Calu3 (cell line): ENCODE measurements around the gene MIS18BP1. TPM values are rescaled to one million over a fixed set of nuclear protein-coding genes. Genes with fewer than 3 reads are reported as not detected.
A peak's percentile ranks its signal among the peaks of the same experiment; 100 is the strongest.
"Not testable (repeated sequence)": the region's sequence is repeated elsewhere in the genome, so short reads cannot be mapped to it uniquely, and the experiment has no call there.

Experiments used
- BruUV-seq: library from RNA; stranded (reverse); fragments of 400-500 nt; replicated peaks from 2 replicates; lab custom pipeline; 2021; lab: Mats Ljungman, UMichigan
- CTCF ChIA-PET: fragments of 300-600 bp; sonication (Branson Sonifier 250); formaldehyde crosslinking; loops from one replicate; lab custom pipeline; 2022; ENCODE audit warnings: antibody characterized with exemption; lab: Charles Lee
- DNase-seq: peaks from one replicate; pipeline ENCODE4 v3.0.0; 2022
- H3K27ac Mint-ChIP-seq: one replicate; pipeline ENCODE4 v1.8.0; 2022; ENCODE audit warnings: mixed read lengths; ENCODE audit not compliant: unreplicated experiment
- H3K27me3 Mint-ChIP-seq: one replicate; pipeline ENCODE4 v1.8.0; 2022; ENCODE audit warnings: mixed read lengths; ENCODE audit not compliant: unreplicated experiment
- H3K36me3 Mint-ChIP-seq: one replicate; pipeline ENCODE4 v1.8.0; 2022; ENCODE audit warnings: mild to moderate bottlenecking, moderate library complexity, mixed read lengths; ENCODE audit not compliant: insufficient read depth, unreplicated experiment
- H3K4me1 Mint-ChIP-seq: one replicate; pipeline ENCODE4 v1.8.0; 2022; ENCODE audit warnings: mild to moderate bottlenecking, low read depth, mixed read lengths; ENCODE audit not compliant: unreplicated experiment
- H3K4me3 Mint-ChIP-seq: one replicate; pipeline ENCODE4 v1.8.0; 2022; ENCODE audit warnings: mild to moderate bottlenecking, low read depth, moderate library complexity, mixed read lengths; ENCODE audit not compliant: unreplicated experiment
- H3K9me3 Mint-ChIP-seq: one replicate; pipeline ENCODE4 v1.8.0; 2022; ENCODE audit warnings: low read depth, mixed read lengths; ENCODE audit not compliant: unreplicated experiment
- intact Hi-C: fragments of 100-400 bp; cut with micrococcal nuclease; formaldehyde crosslinking; loops from one replicate; pipeline ENCODE4 v1.10.0; 2022; ENCODE audit not compliant: unreplicated experiment
- total RNA-seq: library from RNA; stranded (reverse); gene quantifications from 2 replicates; pipeline ENCODE4 v1.2.3, GENCODE V29; 2022
- TF ChIP-seq, protein P1 (sequence below): fragments of 200-600 bp; IDR thresholded peaks from one replicate; pipeline ENCODE4 v1.8.0; 2022; ENCODE audit warnings: antibody characterized with exemption; ENCODE audit not compliant: unreplicated experiment

Gene MIS18BP1
- total RNA-seq, 1 experiment from 2014 or later: 47.4 TPM

DNA sequence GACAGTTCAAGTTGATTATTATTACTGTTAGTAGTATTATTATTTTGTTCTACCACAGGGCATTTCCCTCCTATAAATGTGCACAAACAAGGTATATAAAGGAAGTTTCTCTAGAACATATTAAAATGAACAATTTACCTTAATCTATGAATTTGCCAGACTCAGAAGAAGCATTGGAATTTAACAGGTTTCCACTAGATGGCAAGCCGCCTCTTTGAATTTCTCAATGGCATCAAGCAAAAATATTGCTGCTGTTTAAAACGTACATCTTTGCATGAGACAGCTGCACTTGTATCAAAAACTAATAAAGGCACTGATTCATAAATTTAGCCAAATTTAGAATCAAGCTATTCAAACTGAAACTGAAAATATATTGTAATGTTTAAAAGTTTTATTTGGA, 34.6 kb upstream of the MIS18BP1 start:
- intact Hi-C loops: loop anchor here (5.0 kb wide), 1 partner anchor 240 kb away; no protein-coding TSS in a partner anchor
- CTCF ChIA-PET: no interaction called here
- DNase-seq: no peak
- TF ChIP-seq, protein P1, sequence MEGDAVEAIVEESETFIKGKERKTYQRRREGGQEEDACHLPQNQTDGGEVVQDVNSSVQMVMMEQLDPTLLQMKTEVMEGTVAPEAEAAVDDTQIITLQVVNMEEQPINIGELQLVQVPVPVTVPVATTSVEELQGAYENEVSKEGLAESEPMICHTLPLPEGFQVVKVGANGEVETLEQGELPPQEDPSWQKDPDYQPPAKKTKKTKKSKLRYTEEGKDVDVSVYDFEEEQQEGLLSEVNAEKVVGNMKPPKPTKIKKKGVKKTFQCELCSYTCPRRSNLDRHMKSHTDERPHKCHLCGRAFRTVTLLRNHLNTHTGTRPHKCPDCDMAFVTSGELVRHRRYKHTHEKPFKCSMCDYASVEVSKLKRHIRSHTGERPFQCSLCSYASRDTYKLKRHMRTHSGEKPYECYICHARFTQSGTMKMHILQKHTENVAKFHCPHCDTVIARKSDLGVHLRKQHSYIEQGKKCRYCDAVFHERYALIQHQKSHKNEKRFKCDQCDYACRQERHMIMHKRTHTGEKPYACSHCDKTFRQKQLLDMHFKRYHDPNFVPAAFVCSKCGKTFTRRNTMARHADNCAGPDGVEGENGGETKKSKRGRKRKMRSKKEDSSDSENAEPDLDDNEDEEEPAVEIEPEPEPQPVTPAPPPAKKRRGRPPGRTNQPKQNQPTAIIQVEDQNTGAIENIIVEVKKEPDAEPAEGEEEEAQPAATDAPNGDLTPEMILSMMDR: no peak
- BruUV-seq: no TSS peak
- H3K4me3 Mint-ChIP-seq: no peak overlapping the region
- no peaks in the 10 kb centered on the region for H3K27me3 Mint-ChIP-seq
- H3K27ac Mint-ChIP-seq: no peak overlapping the region
- no peaks in the 10 kb centered on the region for H3K4me1 Mint-ChIP-seq
- H3K36me3 Mint-ChIP-seq: no peaks in the 10 kb centered on the region
- H3K9me3 Mint-ChIP-seq: no peaks in the 10 kb centered on the region

DNA sequence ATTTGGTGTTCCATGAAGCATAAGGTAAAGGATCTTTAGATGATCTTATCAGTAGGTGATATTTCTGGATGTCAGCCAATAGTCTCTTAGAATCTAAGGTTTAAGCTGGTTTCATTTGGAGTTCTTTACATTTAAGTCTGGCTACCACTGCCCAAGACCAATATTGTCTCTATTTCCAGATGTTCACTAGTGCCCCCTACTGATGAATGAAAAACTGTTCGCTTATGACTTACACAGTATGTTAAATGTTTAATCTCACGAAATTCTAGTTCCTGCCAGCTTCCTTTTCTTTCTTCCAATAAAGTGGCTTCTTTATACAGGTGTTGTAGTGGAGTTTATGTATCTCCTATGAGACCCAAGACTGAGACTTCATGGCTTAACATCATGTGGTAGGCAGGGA, 31.8 kb upstream of the MIS18BP1 start:
- no peak for DNase-seq
- Mint-ChIP-seq H3K9me3 (no peaks in the 10 kb centered on the region), H3K27me3 (no peaks in the 10 kb centered on the region), H3K36me3 (no peaks in the 10 kb centered on the region), H3K27ac (no peak overlapping the region), H3K4me3 (no peak overlapping the region), H3K4me1 (peaks cover 20% of the 10 kb centered on the region)
- TF ChIP-seq, protein P1: no peak
- no TSS peak for BruUV-seq
- intact Hi-C loops: loop anchor here (5.0 kb wide), 1 partner anchor 242 kb away; no protein-coding TSS in a partner anchor
- CTCF ChIA-PET: no interaction called here

DNA sequence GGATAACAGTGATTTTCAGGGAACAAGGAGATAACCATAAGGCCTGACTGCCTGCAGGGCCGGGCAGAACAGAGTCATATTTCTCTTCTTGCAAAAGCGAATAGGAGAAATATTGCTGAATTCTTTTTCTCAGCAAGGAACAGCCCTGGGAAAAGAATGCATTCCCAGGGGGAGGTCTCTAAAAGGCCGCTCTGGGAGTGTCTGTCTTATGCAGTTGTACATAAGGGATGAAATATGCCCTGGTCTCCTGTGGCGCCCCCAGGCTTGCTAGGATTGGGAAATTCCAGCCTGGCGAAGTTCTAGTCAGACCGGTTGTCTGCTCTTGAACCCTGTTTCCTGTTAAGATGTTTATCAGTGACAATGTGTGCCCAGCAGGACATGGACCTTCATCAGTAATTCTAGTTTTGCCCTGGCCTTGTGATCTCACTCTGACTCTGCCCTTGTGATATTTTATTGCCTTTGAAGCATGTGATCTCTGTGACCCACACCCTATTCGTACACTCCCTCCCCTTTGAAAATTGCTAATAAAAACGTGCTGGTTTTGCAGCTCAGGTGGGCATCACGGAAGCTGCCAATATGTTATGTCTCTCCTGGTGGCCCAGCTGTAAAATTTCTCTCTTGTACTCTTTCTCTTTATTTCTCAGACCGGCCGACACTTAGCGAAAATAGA, 28.9 kb upstream of the MIS18BP1 start:
- peaks cover 20% of the 10 kb centered on the region for H3K4me1 Mint-ChIP-seq
- intact Hi-C loops, BruUV-seq, H3K27ac Mint-ChIP-seq, H3K36me3 Mint-ChIP-seq, H3K9me3 Mint-ChIP-seq, H3K4me3 Mint-ChIP-seq, H3K27me3 Mint-ChIP-seq, CTCF ChIA-PET: not testable (repeated sequence)
- peak; percentile 30 for DNase-seq

DNA sequence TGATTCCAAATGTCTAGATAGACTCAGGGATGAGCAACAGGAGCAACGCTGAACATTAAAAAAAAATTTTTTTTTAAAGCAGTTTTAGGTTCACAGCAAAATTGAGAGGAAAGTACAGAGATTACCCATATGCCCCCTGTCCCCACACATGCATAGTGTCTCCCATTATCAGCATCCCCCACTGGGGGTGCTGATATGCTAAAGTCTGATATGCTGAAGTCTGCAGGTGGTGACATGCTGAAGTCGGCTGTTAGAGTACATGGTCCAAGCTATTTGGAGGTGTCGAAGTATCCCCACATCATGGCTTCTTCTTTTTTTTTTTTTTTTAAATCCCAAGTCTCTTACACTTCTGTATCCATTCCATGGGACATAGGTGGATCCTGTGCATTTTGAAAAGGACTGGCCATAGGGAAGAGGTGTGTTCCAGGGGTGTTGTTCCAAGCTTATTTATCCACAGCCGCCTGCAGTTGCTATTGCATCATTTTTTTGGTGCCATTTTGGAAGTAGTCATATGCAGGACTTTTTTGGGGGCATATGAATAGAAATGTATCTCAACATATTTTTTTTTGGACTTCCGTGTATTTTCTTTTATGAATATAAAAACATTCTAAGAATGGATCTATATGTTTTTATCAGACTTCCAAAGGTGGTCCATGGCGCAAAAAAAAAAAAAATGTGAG, 19.0 kb upstream of the MIS18BP1 start:
- H3K4me3 Mint-ChIP-seq: no peak overlapping the region
- intact Hi-C loops: no loop called here
- BruUV-seq: no TSS peak
- H3K4me1 Mint-ChIP-seq: no peaks in the 10 kb centered on the region
- H3K9me3 Mint-ChIP-seq: no peaks in the 10 kb centered on the region
- TF ChIP-seq, protein P1: no peak
- H3K27ac Mint-ChIP-seq: no peak overlapping the region
- H3K27me3 Mint-ChIP-seq: no peaks in the 10 kb centered on the region
- H3K36me3 Mint-ChIP-seq: no peaks in the 10 kb centered on the region
- CTCF ChIA-PET: interaction anchor here (0.7 to 0.8 kb wide), 2 partner anchors 17 to 19 kb away, joined by 4 read pairs; partner anchors contain the start of gene MIS18BP1
- no peak for DNase-seq
